Measurements from ENCODE around the gene CHAD.
A peak's percentile ranks its signal among the peaks of the same experiment; 100 is the strongest.

The CHAD gene

GRCh38 chr17:50423553-50424159 lies 45.0 kb downstream of the CHAD start:
- Histone ChIP-seq H3K23ac (ENCODE audit: low read length in 2 of 2) (no peak overlapping the region), H3K9me3 (ENCODE audit: control insufficient read depth, low read length) (no peaks in the 10 kb centered on the region), H4K91ac (ENCODE audit: low read length) (no peak overlapping the region), H3K36me3 (ENCODE audit: control insufficient read depth in 1 of 2, insufficient read depth in 2 of 2, low read depth in 1 of 2, low read length in 2 of 2) (no peaks in the 10 kb centered on the region), H3K18ac (ENCODE audit: low read depth in 1 of 2, low read length in 2 of 2) (peak overlapping the region in 1 of 2 experiments; percentile 50), H3K79me1 (replicated peaks; ENCODE audit: low read length, poor library complexity, severe bottlenecking) (peaks cover 4% of the 10 kb centered on the region), H3K4me2 (ENCODE audit: low read length, poor library complexity, severe bottlenecking) (no peak overlapping the region), H2BK120ac (ENCODE audit: low read depth, low read length) (no peak overlapping the region), H2BK5ac (ENCODE audit: low read depth, low read length, poor library complexity, severe bottlenecking) (no peak overlapping the region), H3K9ac (ENCODE audit: low read length) (no peak overlapping the region), H3K27ac (ENCODE audit: low read length, poor library complexity, severe bottlenecking) (peak overlapping the region; percentile 7), H3K4me3 (ENCODE audit: insufficient read depth in 1 of 2, low read depth in 1 of 2, low read length in 2 of 2) (no peak overlapping the region), H3K4me1 (ENCODE audit: control insufficient read depth, insufficient read depth, low read depth, low read length) (peaks cover 29% of the 10 kb centered on the region), H3K14ac (ENCODE audit: low read length in 2 of 2) (peak overlapping the region in 1 of 2 experiments; percentile 38), H2BK12ac (ENCODE audit: low read length in 2 of 2) (no peak overlapping the region), H2AFZ (ENCODE audit: low read depth, low read length) (no peak overlapping the region), H3K27me3 (ENCODE audit: control insufficient read depth in 1 of 2, insufficient read depth in 1 of 2, low read length in 2 of 2) (no peaks in the 10 kb centered on the region), H2BK15ac (ENCODE audit: low read depth, poor library complexity, severe bottlenecking) (no peak overlapping the region), H2AK5ac (ENCODE audit: low read length, severe bottlenecking) (no peak overlapping the region), H3K4ac (ENCODE audit: low read depth in 1 of 2, low read length in 2 of 2) (no peak overlapping the region), H4K8ac (ENCODE audit: low read length) (peak overlapping the region; percentile 53)
- DNase-seq: peak; percentile 82
- WGBS: 28% methylated on average over 3 of the region's 6 CpGs

GRCh38 chr17:50422738-50423137 lies 45.9 kb downstream of the CHAD start:
- no peak overlapping the region for H2AK5ac ChIP-seq (ENCODE audit: low read length, severe bottlenecking)
- WGBS: no CpG with 5 or more reads among the region's 2 CpGs

GRCh38 chr17:50421308-50422051 lies 47.2 kb downstream of the CHAD start:
- Histone ChIP-seq H3K14ac (ENCODE audit: low read length in 2 of 2) (no peak overlapping the region), H3K27me3 (ENCODE audit: control insufficient read depth in 1 of 2, insufficient read depth in 1 of 2, low read length in 2 of 2) (no peaks in the 10 kb centered on the region), H2BK12ac (ENCODE audit: low read length in 2 of 2) (no peak overlapping the region), H3K27ac (ENCODE audit: low read length, poor library complexity, severe bottlenecking) (no peak overlapping the region), H2BK5ac (ENCODE audit: low read depth, low read length, poor library complexity, severe bottlenecking) (no peak overlapping the region), H4K91ac (ENCODE audit: low read length) (no peak overlapping the region), H3K23ac (ENCODE audit: low read length in 2 of 2) (no peak overlapping the region), H3K4ac (ENCODE audit: low read depth in 1 of 2, low read length in 2 of 2) (no peak overlapping the region), H4K8ac (ENCODE audit: low read length) (no peak overlapping the region), H3K4me2 (ENCODE audit: low read length, poor library complexity, severe bottlenecking) (peak overlapping the region; percentile 28), H2BK120ac (ENCODE audit: low read depth, low read length) (no peak overlapping the region), H2AFZ (ENCODE audit: low read depth, low read length) (no peak overlapping the region), H3K9me3 (ENCODE audit: control insufficient read depth, low read length) (no peaks in the 10 kb centered on the region), H2BK15ac (ENCODE audit: low read depth, poor library complexity, severe bottlenecking) (no peak overlapping the region), H3K79me1 (replicated peaks; ENCODE audit: low read length, poor library complexity, severe bottlenecking) (no peaks in the 10 kb centered on the region), H2AK5ac (ENCODE audit: low read length, severe bottlenecking) (no peak overlapping the region), H3K9ac (ENCODE audit: low read length) (peak overlapping the region; percentile 83), H3K4me1 (ENCODE audit: control insufficient read depth, insufficient read depth, low read depth, low read length) (peaks cover 21% of the 10 kb centered on the region), H3K18ac (ENCODE audit: low read depth in 1 of 2, low read length in 2 of 2) (no peak overlapping the region), H3K36me3 (ENCODE audit: control insufficient read depth in 1 of 2, insufficient read depth in 2 of 2, low read depth in 1 of 2, low read length in 2 of 2) (no peaks in the 10 kb centered on the region), H3K4me3 (ENCODE audit: insufficient read depth in 1 of 2, low read depth in 1 of 2, low read length in 2 of 2) (peak overlapping the region in 1 of 2 experiments; percentile 70)
- 95% methylated on average over 2 of the region's 3 CpGs for WGBS
- peak; percentile 34 for DNase-seq

More at GRCh38 chr17:50422738-50423137, 45.9 kb downstream of the CHAD start:
- H2BK5ac ChIP-seq (ENCODE audit: low read depth, low read length, poor library complexity, severe bottlenecking): no peak overlapping the region
- no peak overlapping the region for H2BK15ac ChIP-seq (ENCODE audit: low read depth, poor library complexity, severe bottlenecking)
- H3K27ac ChIP-seq (ENCODE audit: low read length, poor library complexity, severe bottlenecking): no peak overlapping the region
- no peak overlapping the region for H3K9ac ChIP-seq (ENCODE audit: low read length)
- no peak overlapping the region for H3K18ac ChIP-seq (ENCODE audit: low read depth in 1 of 2, low read length in 2 of 2)
- H2AFZ ChIP-seq (ENCODE audit: low read depth, low read length): no peak overlapping the region
- peaks cover 26% of the 10 kb centered on the region for H3K4me1 ChIP-seq (ENCODE audit: control insufficient read depth, insufficient read depth, low read depth, low read length)
- no peak overlapping the region for H4K91ac ChIP-seq (ENCODE audit: low read length)
- no peak overlapping the region for H2BK120ac ChIP-seq (ENCODE audit: low read depth, low read length)
- H4K8ac ChIP-seq (ENCODE audit: low read length): no peak overlapping the region
- no peak overlapping the region for H2BK12ac ChIP-seq (ENCODE audit: low read length in 2 of 2)
- no peaks in the 10 kb centered on the region for H3K9me3 ChIP-seq (ENCODE audit: control insufficient read depth, low read length)
- no peak overlapping the region for H3K4ac ChIP-seq (ENCODE audit: low read depth in 1 of 2, low read length in 2 of 2)
- H3K27me3 ChIP-seq (ENCODE audit: control insufficient read depth in 1 of 2, insufficient read depth in 1 of 2, low read length in 2 of 2): no peaks in the 10 kb centered on the region
- H3K79me1 ChIP-seq (replicated peaks; ENCODE audit: low read length, poor library complexity, severe bottlenecking): peaks cover under 1% of the 10 kb centered on the region
- H3K14ac ChIP-seq (ENCODE audit: low read length in 2 of 2): no peak overlapping the region
- no peak overlapping the region for H3K4me2 ChIP-seq (ENCODE audit: low read length, poor library complexity, severe bottlenecking)
- H3K4me3 ChIP-seq (ENCODE audit: insufficient read depth in 1 of 2, low read depth in 1 of 2, low read length in 2 of 2): no peak overlapping the region
- no peak for DNase-seq
- no peaks in the 10 kb centered on the region for H3K36me3 ChIP-seq (ENCODE audit: control insufficient read depth in 1 of 2, insufficient read depth in 2 of 2, low read depth in 1 of 2, low read length in 2 of 2)
- no peak overlapping the region for H3K23ac ChIP-seq (ENCODE audit: low read length in 2 of 2)

GRCh38 chr17:50420419-50421112 lies 48.1 kb downstream of the CHAD start:
- Histone ChIP-seq H2BK15ac (ENCODE audit: low read depth, poor library complexity, severe bottlenecking) (no peak overlapping the region), H3K36me3 (ENCODE audit: control insufficient read depth in 1 of 2, insufficient read depth in 2 of 2, low read depth in 1 of 2, low read length in 2 of 2) (no peaks in the 10 kb centered on the region), H3K27ac (ENCODE audit: low read length, poor library complexity, severe bottlenecking) (no peak overlapping the region), H3K9me3 (ENCODE audit: control insufficient read depth, low read length) (no peaks in the 10 kb centered on the region), H3K23ac (ENCODE audit: low read length in 2 of 2) (no peak overlapping the region), H2AK5ac (ENCODE audit: low read length, severe bottlenecking) (no peak overlapping the region), H3K4me1 (ENCODE audit: control insufficient read depth, insufficient read depth, low read depth, low read length) (peaks cover 18% of the 10 kb centered on the region), H4K8ac (ENCODE audit: low read length) (no peak overlapping the region), H3K18ac (ENCODE audit: low read depth in 1 of 2, low read length in 2 of 2) (no peak overlapping the region), H2BK120ac (ENCODE audit: low read depth, low read length) (no peak overlapping the region), H3K9ac (ENCODE audit: low read length) (peak overlapping the region; percentile 83), H3K4me2 (ENCODE audit: low read length, poor library complexity, severe bottlenecking) (no peak overlapping the region), H3K14ac (ENCODE audit: low read length in 2 of 2) (peak overlapping the region in 1 of 2 experiments; percentile 15), H2AFZ (ENCODE audit: low read depth, low read length) (no peak overlapping the region), H3K4ac (ENCODE audit: low read depth in 1 of 2, low read length in 2 of 2) (no peak overlapping the region), H3K4me3 (ENCODE audit: insufficient read depth in 1 of 2, low read depth in 1 of 2, low read length in 2 of 2) (peak overlapping the region in 1 of 2 experiments; percentile 70), H3K27me3 (ENCODE audit: control insufficient read depth in 1 of 2, insufficient read depth in 1 of 2, low read length in 2 of 2) (no peaks in the 10 kb centered on the region), H3K79me1 (replicated peaks; ENCODE audit: low read length, poor library complexity, severe bottlenecking) (no peaks in the 10 kb centered on the region), H4K91ac (ENCODE audit: low read length) (no peak overlapping the region), H2BK12ac (ENCODE audit: low read length in 2 of 2) (no peak overlapping the region), H2BK5ac (ENCODE audit: low read depth, low read length, poor library complexity, severe bottlenecking) (no peak overlapping the region)
- DNase-seq: no peak
- WGBS: 95% methylated on average over 6 of the region's 6 CpGs
